ENCODE results near the gene UBR1. TPM values are rescaled to one million over a fixed set of nuclear protein-coding genes. Genes with fewer than 3 reads are reported as not detected.
"Not testable (repeated sequence)": the region's sequence is repeated elsewhere in the genome, so short reads cannot be mapped to it uniquely, and the experiment has no call there.

Gene UBR1
- total RNA-seq, 2 experiments from 2014 or later = 27.8 to 31.8 TPM

DNA sequence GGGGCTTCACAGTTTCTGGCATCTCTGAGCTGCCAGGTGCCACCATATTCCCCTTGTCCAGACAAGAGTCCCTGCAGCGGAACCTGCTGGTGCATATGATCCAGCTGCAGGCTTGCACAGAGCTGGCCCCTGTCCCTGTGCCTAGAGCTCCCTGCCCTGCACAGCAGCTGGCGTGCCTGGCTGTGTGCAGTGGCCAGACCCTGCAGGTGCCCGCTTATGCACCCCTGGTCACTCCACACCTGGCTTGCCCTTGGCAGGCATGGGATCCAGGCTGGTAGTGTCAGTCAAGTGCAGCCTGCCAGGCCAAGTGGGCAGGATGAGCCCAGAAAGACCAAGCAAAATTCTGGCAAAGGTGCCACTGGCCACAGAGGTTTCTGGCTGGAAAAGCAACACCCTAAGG, 96.6 kb downstream of the UBR1 start:
- H3K4me3 Mint-ChIP-seq = no peak overlapping the region
- H3K4me1 Mint-ChIP-seq = no peaks in the 10 kb centered on the region
- H3K9me3 Mint-ChIP-seq = no peaks in the 10 kb centered on the region
- DNase-seq = no peak
- H3K27ac Mint-ChIP-seq = no peak overlapping the region
- H3K27me3 Mint-ChIP-seq = no peaks in the 10 kb centered on the region
- ChIA-PET POLR2A (no interaction called here), CTCF (interaction anchor here (1.3 kb wide), 1 partner anchor 10 kb away, joined by 4 read pairs; no protein-coding TSS in a partner anchor)
- H3K36me3 Mint-ChIP-seq (ENCODE audit: low read depth) = peaks cover 58% of the 10 kb centered on the region

DNA sequence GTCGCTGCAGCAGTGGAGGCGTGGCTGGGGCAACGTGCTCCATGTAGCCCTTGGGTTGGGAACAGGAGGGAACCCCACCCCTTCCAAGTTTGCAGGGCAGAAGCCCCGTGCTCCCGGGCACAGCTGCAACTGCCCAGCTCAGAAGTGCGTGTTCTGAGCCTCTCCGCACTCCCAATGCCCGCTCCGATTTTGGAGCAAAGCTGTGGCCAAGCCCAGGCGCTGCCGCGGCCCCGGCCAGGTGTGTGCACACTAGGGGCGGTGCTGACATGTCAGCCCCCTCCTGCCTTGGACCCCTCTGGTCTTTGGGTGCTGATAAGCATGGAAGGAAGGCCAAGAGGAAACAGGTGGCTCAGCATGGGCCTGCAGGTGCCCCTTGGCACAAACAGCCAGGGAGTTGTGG, 97.7 kb downstream of the UBR1 start:
- no peak for DNase-seq
- Mint-ChIP-seq H3K27ac (no peak overlapping the region), H3K4me3 (no peak overlapping the region), H3K27me3 (no peaks in the 10 kb centered on the region), H3K9me3 (no peaks in the 10 kb centered on the region), H3K36me3 (ENCODE audit: low read depth) (peaks cover 60% of the 10 kb centered on the region), H3K4me1 (no peaks in the 10 kb centered on the region)
- ChIA-PET CTCF (interaction anchor here (0.6 to 1.3 kb wide), 2 partner anchors 11 to 54 kb away, joined by 4 read pairs; no protein-coding TSS in a partner anchor), POLR2A (no interaction called here)

DNA sequence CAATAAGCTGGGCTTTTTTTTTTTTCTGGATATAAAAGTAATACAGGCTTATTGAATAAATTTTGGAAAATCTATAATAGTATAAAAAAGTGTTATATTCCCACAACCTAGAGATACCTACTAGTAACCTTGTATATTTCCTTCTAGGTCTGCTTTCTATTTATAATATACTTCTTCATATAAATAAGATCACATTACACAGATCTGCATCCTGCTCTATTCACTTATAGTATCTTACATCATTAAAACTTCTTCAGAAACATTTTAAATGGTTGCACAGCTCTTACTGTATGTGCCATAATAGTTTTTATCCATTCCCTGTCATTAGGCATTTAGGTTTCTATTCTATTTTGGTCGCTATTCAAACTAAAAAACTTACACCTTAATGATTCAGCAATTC, 98.3 kb downstream of the UBR1 start:
- Mint-ChIP-seq H3K4me1 (no peaks in the 10 kb centered on the region), H3K27me3 (no peaks in the 10 kb centered on the region), H3K4me3 (no peak overlapping the region), H3K27ac (no peak overlapping the region), H3K36me3 (ENCODE audit: low read depth) (peaks cover 63% of the 10 kb centered on the region), H3K9me3 (no peaks in the 10 kb centered on the region)
- CTCF ChIA-PET = no interaction called here
- DNase-seq = no peak
- POLR2A ChIA-PET = no interaction called here

DNA sequence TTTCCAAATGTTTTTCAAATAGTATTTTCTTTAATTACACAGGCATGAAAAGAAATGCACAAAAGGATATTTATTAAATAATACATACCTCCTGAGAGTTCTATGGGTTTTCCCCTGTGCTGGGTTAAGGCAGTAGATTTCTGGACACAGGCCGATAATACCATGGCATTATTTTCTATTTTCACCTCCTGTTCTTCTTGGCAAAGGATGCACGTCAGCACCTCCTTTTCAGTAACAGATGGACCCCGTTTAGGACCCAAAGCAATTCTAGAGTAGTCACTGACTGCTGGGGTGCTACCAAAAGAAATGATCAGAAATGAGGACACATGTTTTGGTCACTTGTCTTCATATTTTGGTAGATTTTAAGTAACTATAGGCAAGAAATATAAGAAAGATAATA, 98.8 kb downstream of the UBR1 start:
- Mint-ChIP-seq H3K27ac (no peak overlapping the region), H3K27me3 (no peaks in the 10 kb centered on the region), H3K36me3 (ENCODE audit: low read depth) (peaks cover 64% of the 10 kb centered on the region), H3K4me3 (no peak overlapping the region), H3K9me3 (no peaks in the 10 kb centered on the region), H3K4me1 (no peaks in the 10 kb centered on the region)
- CTCF ChIA-PET = no interaction called here
- POLR2A ChIA-PET = no interaction called here
- no peak for DNase-seq

DNA sequence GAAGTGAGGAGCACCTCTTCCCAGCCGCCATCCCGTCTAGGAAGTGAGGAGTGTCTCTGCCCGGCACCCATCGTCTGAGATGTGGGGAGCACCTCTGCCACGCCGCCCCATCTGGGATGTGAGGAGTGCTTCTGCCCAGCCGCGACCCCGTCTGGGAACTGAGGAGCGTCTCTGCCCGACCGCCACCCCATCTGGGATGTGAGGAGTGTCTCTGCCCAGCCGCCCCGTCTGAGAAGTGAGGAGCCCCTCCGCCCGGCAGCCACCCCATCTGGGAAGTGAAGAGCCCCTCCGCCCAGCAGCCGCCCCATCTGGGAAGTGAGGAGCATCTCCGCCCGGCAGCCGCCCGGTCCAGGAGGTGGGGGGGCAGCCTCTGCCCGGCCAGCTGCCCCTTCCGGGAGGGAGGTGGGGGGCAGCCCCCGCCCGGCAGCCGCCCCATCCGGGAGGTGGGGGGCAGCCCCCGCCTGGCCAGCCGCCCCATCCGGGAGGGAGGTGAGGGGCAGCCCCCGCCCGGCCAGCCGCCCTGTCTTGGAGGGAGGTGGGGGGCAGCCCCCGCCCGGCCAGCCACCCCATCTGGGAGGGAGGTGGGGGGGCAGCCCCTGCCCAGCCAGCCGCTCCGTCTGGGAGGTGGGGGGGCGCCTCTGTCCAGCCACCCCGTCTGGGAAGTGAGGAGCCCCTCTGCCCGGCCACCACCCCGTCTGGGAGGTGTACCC, 100.8 kb downstream of the UBR1 start:
- H3K4me3 Mint-ChIP-seq, H3K4me1 Mint-ChIP-seq, DNase-seq, H3K9me3 Mint-ChIP-seq, H3K27me3 Mint-ChIP-seq, CTCF ChIA-PET, POLR2A ChIA-PET, H3K27ac Mint-ChIP-seq: not testable (repeated sequence)
- H3K36me3 Mint-ChIP-seq (ENCODE audit: low read depth) = peaks cover 50% of the 10 kb centered on the region

DNA sequence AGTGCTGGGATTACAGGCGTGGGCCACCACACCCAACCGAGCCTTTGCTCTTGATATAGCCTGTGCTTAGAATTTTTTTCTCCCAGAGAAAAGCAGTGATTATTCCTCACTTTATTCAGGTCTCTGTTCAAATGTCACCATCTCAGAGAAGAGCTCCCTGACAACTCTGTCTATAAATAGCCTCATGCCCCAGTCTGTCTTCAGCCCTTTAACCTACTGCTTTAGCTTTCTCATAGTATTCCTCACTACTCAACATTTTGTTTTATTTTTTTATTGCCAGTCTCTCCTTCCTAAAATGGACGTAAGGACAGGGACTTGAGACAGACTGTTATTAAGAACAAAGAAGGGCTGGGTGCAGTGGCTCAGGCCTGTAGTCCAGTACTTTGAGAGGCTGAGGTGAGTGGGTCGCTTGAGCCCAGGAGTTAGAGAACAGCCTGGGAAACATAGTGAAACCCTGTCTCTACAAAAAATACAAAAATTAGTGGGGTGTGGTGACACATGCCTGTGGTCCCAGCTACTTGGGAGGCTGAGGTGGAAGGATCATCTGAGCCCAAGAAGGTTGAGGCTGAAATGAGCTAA, 106.5 kb downstream of the UBR1 start:
- peaks cover 38% of the 10 kb centered on the region for H3K36me3 Mint-ChIP-seq (ENCODE audit: low read depth)
- CTCF ChIA-PET = no interaction called here

DNA sequence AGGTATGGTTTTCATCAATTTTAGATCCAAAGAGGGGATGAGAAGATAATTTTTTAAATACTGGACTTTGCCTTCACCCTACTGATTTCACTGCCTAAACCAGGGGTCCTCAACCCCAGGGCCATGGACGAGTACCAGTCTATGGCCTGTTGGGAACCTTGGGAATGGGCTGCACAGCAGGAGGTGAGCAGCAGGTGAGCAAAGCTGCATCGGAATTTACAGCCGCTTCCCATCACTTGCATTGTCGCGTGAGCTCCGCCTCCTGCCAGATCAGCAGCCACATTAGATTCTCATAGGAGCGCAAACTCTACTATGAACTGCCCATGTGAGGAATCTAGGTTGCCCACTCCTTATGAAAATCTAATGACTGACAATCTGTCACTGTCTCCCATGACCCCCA, 109.0 kb downstream of the UBR1 start:
- H3K4me3 Mint-ChIP-seq = no peak overlapping the region
- ChIA-PET POLR2A (no interaction called here), CTCF (interaction anchor here (0.6 kb wide), 2 partner anchors 178 to 422 kb away, joined by 3 to 4 read pairs; no protein-coding TSS in a partner anchor)
- H3K36me3 Mint-ChIP-seq (ENCODE audit: low read depth) = peaks cover 29% of the 10 kb centered on the region
- no peak overlapping the region for H3K27ac Mint-ChIP-seq
- H3K9me3 Mint-ChIP-seq = no peaks in the 10 kb centered on the region
- H3K4me1 Mint-ChIP-seq = peaks cover 2% of the 10 kb centered on the region
- H3K27me3 Mint-ChIP-seq = no peaks in the 10 kb centered on the region
- no peak for DNase-seq

More for the DNA sequence above, 106.5 kb downstream of the UBR1 start:
- H3K27ac Mint-ChIP-seq = no peak overlapping the region
- H3K27me3 Mint-ChIP-seq = no peaks in the 10 kb centered on the region
- POLR2A ChIA-PET = no interaction called here
- peaks cover 2% of the 10 kb centered on the region for H3K4me1 Mint-ChIP-seq
- no peak overlapping the region for H3K4me3 Mint-ChIP-seq
- H3K9me3 Mint-ChIP-seq = no peaks in the 10 kb centered on the region
- DNase-seq = no peak

DNA sequence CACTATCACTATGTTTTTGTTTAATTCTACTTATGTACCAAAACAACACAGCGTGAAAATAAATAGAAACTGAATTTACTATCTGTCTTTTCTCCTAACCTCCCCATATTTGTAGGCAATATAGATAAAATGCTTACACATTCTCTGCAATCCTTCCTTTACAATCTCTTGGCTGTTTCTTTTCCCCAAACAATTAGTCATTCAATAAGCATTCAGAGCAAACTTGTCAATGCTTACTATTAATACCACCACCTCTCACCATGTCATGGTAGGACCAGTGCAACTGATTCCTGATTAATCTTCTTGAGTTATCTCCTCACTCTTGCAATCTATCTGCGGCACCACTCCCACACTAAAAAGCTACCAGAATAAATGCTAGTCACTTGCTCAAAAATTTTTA, 111.3 kb downstream of the UBR1 start:
- H3K27ac Mint-ChIP-seq = no peak overlapping the region
- POLR2A ChIA-PET = no interaction called here
- no peak overlapping the region for H3K4me3 Mint-ChIP-seq
- no peaks in the 10 kb centered on the region for H3K27me3 Mint-ChIP-seq
- H3K9me3 Mint-ChIP-seq = no peaks in the 10 kb centered on the region
- H3K36me3 Mint-ChIP-seq (ENCODE audit: low read depth) = peaks cover 33% of the 10 kb centered on the region
- DNase-seq = no peak
- H3K4me1 Mint-ChIP-seq = peaks cover 2% of the 10 kb centered on the region
- CTCF ChIA-PET = interaction anchor here (1.0 to 1.6 kb wide), 2 partner anchors 11 to 77 kb away, joined by 3 to 4 read pairs; no protein-coding TSS in a partner anchor

DNA sequence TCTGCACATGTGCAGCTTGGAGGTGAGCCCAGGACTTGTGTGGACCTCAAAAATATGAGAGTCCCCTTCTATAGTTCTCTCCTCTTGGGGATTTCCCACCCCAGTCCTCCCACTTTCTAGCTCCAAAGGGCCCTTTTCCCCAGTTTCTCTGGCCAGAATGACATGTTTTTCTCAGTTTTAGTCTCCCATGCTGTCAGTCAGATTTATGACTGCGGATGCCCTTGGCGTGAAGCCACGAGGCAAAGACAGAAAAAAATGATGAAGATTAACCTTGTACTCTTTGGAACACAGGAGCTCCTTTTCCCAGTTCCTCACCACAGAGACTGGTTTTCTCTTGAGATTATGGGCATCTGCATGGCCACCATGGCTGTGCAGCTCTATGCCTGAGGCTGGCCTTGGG, 113.2 kb downstream of the UBR1 start:
- POLR2A ChIA-PET = no interaction called here
- no peak overlapping the region for H3K27ac Mint-ChIP-seq

DNA sequence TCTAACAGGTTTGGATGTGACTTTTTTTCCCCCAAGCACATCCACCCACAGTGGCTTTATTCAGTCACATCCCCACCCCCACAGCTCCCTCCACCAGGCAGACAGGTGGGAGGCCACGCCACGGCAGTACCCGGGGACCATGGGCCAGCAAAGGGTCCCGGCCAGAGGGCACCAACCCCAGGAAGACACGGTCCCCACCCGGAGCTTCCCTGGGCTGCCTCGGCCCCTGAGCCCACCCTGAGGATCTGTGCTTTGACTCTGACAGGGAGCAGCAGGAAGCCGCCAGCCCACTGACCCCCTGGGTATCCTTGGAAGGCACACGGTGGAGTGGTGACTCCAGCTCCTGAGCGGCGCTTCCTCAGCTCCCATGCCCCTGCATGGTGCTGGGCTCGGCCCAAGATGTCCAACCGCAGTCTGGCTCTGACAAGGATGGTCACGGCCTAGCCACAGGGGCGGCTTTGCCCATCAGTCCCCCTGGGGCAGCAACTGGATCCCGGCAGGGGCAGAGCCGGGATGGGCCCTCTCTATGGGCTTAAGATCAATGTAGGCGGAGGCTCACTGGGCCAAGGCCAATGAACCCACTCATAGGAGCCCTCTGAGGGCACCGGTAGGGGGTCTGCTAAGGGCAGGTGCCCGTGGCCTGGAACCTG, 119.0 kb downstream of the UBR1 start:
- no peak for DNase-seq
- Mint-ChIP-seq H3K9me3 (no peaks in the 10 kb centered on the region), H3K4me3 (no peak overlapping the region), H3K36me3 (ENCODE audit: low read depth) (peaks cover 26% of the 10 kb centered on the region), H3K27me3 (no peaks in the 10 kb centered on the region), H3K4me1 (no peaks in the 10 kb centered on the region), H3K27ac (no peak overlapping the region)
- ChIA-PET POLR2A (no interaction called here), CTCF (no interaction called here)

More for the DNA sequence above, 113.2 kb downstream of the UBR1 start:
- Mint-ChIP-seq H3K4me1 (peaks cover 2% of the 10 kb centered on the region), H3K4me3 (no peak overlapping the region), H3K27me3 (no peaks in the 10 kb centered on the region), H3K9me3 (no peaks in the 10 kb centered on the region), H3K36me3 (ENCODE audit: low read depth) (peaks cover 30% of the 10 kb centered on the region)
- CTCF ChIA-PET = interaction anchor here (0.6 kb wide), 2 partner anchors 15 to 202 kb away, joined by 3 read pairs; no protein-coding TSS in a partner anchor
- DNase-seq = no peak

DNA sequence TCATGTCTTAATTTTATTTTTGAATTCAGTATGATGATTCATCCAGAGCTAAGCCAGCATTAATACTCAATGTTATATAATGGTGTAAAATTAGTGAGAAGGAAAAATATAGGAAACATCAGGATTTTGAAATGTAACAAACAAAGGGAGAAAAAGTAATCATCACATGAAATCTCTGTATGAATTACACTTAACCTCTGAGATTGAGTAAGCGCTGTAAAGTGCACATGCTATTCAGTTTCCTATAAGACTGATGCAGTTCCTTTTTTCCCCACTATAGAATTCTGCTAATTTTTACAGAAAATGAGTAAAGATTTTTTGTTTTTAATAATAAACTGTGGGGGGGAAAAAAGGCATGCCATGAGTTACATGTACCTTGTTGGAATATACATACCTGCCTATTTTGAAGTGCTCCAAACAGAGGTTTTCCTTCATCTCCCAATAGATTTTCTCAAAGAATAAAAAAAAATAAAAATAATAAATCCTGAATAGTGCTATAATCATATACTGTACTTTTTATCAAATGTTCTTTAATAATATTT, 121.3 kb downstream of the UBR1 start:
- H3K4me1 Mint-ChIP-seq = no peaks in the 10 kb centered on the region
- H3K9me3 Mint-ChIP-seq = no peaks in the 10 kb centered on the region
- no peak overlapping the region for H3K27ac Mint-ChIP-seq
- CTCF ChIA-PET = interaction anchor here (0.9 kb wide), 1 partner anchor 10 kb away, joined by 4 read pairs; no protein-coding TSS in a partner anchor
- H3K36me3 Mint-ChIP-seq (ENCODE audit: low read depth) = peaks cover 25% of the 10 kb centered on the region
- no peak for DNase-seq
- no peaks in the 10 kb centered on the region for H3K27me3 Mint-ChIP-seq
- POLR2A ChIA-PET = interaction anchor here (0.6 kb wide), 1 partner anchor 568 kb away, joined by 4 read pairs; no protein-coding TSS in a partner anchor
- H3K4me3 Mint-ChIP-seq = no peak overlapping the region

DNA sequence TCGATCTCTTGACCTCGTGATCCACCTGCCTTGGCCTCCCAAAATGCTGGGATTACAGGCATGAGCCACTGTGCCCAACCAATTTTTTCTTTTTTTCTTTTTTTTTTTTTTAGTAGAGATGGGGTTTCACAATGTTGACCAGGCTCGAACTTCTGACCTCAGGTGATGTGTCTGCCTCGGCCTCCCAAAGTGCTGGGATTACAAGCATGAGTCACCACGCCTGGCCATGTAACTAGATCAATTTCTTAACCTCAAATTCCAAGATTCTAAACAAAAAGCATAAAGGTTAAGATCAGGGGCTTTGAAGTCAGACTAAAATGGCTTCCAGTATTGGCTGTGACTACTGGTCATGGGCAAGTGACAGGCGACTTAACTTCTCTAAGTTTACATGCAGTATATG, 126.7 kb downstream of the UBR1 start:
- POLR2A ChIA-PET, H3K9me3 Mint-ChIP-seq, H3K4me1 Mint-ChIP-seq, H3K27ac Mint-ChIP-seq, DNase-seq, H3K27me3 Mint-ChIP-seq, H3K4me3 Mint-ChIP-seq: not testable (repeated sequence)
- CTCF ChIA-PET = interaction anchor here (0.7 kb wide), 1 partner anchor 771 kb away, joined by 5 read pairs; no protein-coding TSS in a partner anchor
- H3K36me3 Mint-ChIP-seq (ENCODE audit: low read depth) = peaks cover 43% of the 10 kb centered on the region

DNA sequence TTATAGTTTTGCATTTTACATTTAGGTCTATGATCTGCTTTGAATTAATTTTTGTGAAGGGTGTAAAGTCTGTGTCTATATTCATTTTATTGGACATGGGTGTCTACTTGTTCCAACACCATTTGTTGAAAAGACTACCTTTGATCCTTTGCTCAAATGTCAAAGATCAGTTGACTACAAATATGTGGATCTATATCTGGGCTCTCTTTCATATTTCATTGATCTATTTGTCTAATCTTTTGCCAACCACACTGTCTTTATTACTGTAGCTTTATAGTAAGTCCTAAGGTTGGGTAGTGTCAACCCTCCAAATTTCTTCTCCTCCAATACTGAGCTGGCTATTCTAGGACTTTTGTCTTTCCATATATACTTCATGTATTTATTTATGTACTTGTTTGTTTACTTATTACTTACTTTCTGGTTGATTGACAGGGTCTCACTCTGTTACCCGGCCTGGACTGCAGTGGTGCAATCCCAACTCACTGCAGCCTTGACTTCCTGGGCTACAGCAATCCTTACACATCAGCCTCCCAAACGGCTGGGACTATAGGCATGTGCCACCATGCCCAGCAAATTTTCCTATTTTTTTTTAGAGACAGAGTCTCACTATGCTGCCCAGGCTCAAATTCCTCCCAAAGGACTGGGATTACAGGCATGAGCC, 131.5 kb downstream of the UBR1 start:
- CTCF ChIA-PET = no interaction called here
- peaks cover 68% of the 10 kb centered on the region for H3K36me3 Mint-ChIP-seq (ENCODE audit: low read depth)
- H3K9me3 Mint-ChIP-seq = no peaks in the 10 kb centered on the region

More for the DNA sequence above, 131.5 kb downstream of the UBR1 start:
- H3K4me3 Mint-ChIP-seq = no peak overlapping the region
- no peaks in the 10 kb centered on the region for H3K4me1 Mint-ChIP-seq
- POLR2A ChIA-PET = no interaction called here
- no peak for DNase-seq
- no peaks in the 10 kb centered on the region for H3K27me3 Mint-ChIP-seq
- H3K27ac Mint-ChIP-seq = no peak overlapping the region
